Ovary (tissue), 9 donors: ENCODE measurements around the gene ADCY9. TPM values are rescaled to one million over a fixed set of nuclear protein-coding genes. Genes with fewer than 3 reads are reported as not detected.

Experiments
- DNase-seq, 5 donors: peaks; one replicate each; pipeline ENCODE4 v3.0.0-alpha.2; 2019 to 2020
- H3K27ac ChIP-seq, 2 donors: fragments of 200-600 bp; one replicate each; pipeline versions ENCODE4 v1.5.1 to v1.8.0; 2019 to 2022
- H3K27me3 ChIP-seq: fragments of 200-600 bp; one replicate; pipeline ENCODE4 v1.8.0; 2022
- H3K36me3 ChIP-seq: fragments of 200-600 bp; sonication (generic); one replicate; pipeline ENCODE4 v1.5.1; 2019
- H3K4me1 ChIP-seq: one replicate; pipeline ENCODE4 v1.8.1; 2013; ENCODE audit warnings: mild to moderate bottlenecking, moderate library complexity; ENCODE audit not compliant: insufficient read depth
- H3K4me3 ChIP-seq: fragments of 200-600 bp; sonication (generic); one replicate; pipeline ENCODE4 v1.5.1; 2017
- H3K9me3 ChIP-seq, 2 donors: fragments of 200-600 bp in 1 of 2; sonication (generic) in 1 of 2; one replicate each; pipeline versions ENCODE4 v1.5.1 to v1.8.1; 2013 to 2019; ENCODE audit warnings: mild to moderate bottlenecking in 1 of 2, moderate library complexity in 1 of 2
- CTCF ChIP-seq, 3 donors: fragments of 450-650 bp in 2 of 3; fragments of 200-600 bp in 1 of 3; IDR thresholded peaks; one replicate each; pipeline versions ENCODE4 v1.5.1 to v1.8.0; 2016 to 2022; ENCODE audit warnings: antibody characterized with exemption in 3 of 3, mild to moderate bottlenecking in 1 of 3
- EP300 ChIP-seq: sonication (generic); formaldehyde crosslinking; IDR thresholded peaks from one replicate; pipeline ENCODE4 v1.6.1; 2017; ENCODE audit warnings: antibody characterized with exemption
- POLR2A ChIP-seq: fragments of 450-650 bp; IDR thresholded peaks from one replicate; pipeline ENCODE4 v1.6.1; 2017; ENCODE audit warnings: antibody characterized with exemption, mild to moderate bottlenecking, moderate library complexity
- WGBS, 3 donors: extraction: QIAGEN DNeasy Blood & Tissue Kit in 1 of 3; methylation state at CpG; one replicate each; pipeline versions ENCODE4 v1.1.5 to v1.1.7; 2013 to 2017; 5-methylcytosine and 5-hydroxymethylcytosine counted together
- intact Hi-C, 4 donors: fragments of 100-400 bp; cut with DNase I; formaldehyde crosslinking; loops; one replicate each; pipeline versions ENCODE4 v1.11.0 to v1.15.1; 2022 to 2023
- polyA plus RNA-seq, 2 donors: library from polyadenylated mRNA; stranded (reverse); fragments of 200-250 nt in 1 of 2; fragments of 350-450 nt in 1 of 2; fragmentation: Illumina TruSeq in 1 of 2; extraction: RNeasy Lipid Tissue Mini Kit (QIAGEN cat#74804) in 1 of 2; gene quantifications; one replicate each; pipeline ENCODE4 v1.2.3, GENCODE V29; 2013 to 2014
- total RNA-seq, 7 donors: library from RNA; depleted of rRNA in 2 of 7; stranded (reverse); fragments of >200 nt in 2 of 7; fragmentation: NEBNext Ultra II Directional in 3 of 7; extraction: Animal tissue kit (Norgen Biotek cat#: 25700) in 3 of 7; gene quantifications; one replicate each; pipeline versions ENCODE4 v1.1.0 to v1.2.4, GENCODE V29; 2016 to 2023
- donor health status: DM: no; HTN: no; CAD: no; lungs with moderate emphysema.
- donor health status: DM: no; HTN: no; CAD: no.
- donor health status: Bipolar disorder and iron deficiency.
- donor health status: DM: yes; HTN: yes; CAD: no.
- donor health status: DM: no; HTN: no; CAD: no.
- donor health status: DM: yes; HTN: yes; CAD: no.

Gene ADCY9
- total and polyA plus RNA-seq, 9 donors, result 10.7 to 31.3 (median 23.3) TPM

- Histone ChIP-seq H3K27ac (peak overlapping the region; percentile 14 to 74), H3K36me3 (no peaks in the 10 kb centered on the region), H3K4me3 (peak overlapping the region; percentile 7), H3K9me3 (no peaks in the 10 kb centered on the region), H3K4me1 (peaks cover 11% of the 10 kb centered on the region), H3K27me3 (no peaks in the 10 kb centered on the region)
- no peak for TF ChIP-seq POLR2A
- no peak for TF ChIP-seq EP300
- TF ChIP-seq CTCF (IDR thresholded peaks at IDR 0.05), result no peak
- intact Hi-C loops, result loop anchor here in 1 of 4 donors (5.0 kb wide), 1 partner anchor 118 kb away; the partner anchor contains the start of gene ADCY9
- WGBS, 3 donors, result 11 to 20% (median 18%) methylated on average over 13 of the region's 13 CpGs
- peak in 3 of 5 donors; percentile 51 to 74 (median 65) for DNase-seq
Measured at GRCh38 chr16:3998793-3999478, 117.3 kb downstream of the ADCY9 start.

- Histone ChIP-seq H3K27me3 (no peaks in the 10 kb centered on the region), H3K4me1 (peaks cover 11% of the 10 kb centered on the region), H3K27ac (peak overlapping the region in 1 of 2 donors; percentile 74), H3K4me3 (no peak overlapping the region), H3K9me3 (no peaks in the 10 kb centered on the region), H3K36me3 (no peaks in the 10 kb centered on the region)
- intact Hi-C loops, result loop anchor here in 1 of 4 donors (5.0 kb wide), 1 partner anchor 120 kb away; the partner anchor contains the start of gene ADCY9
- TF ChIP-seq POLR2A, result no peak
- no peak for TF ChIP-seq CTCF (IDR thresholded peaks at IDR 0.05)
- no peak for TF ChIP-seq EP300
- WGBS, 3 donors, result 93 to 97% (median 96%) methylated on average over 15 of the region's 15 CpGs
- no peak for DNase-seq
Measured at GRCh38 chr16:3997231-3997841, 118.9 kb downstream of the ADCY9 start.

GRCh38 chr16:3995001-3995400 is 121.2 kb downstream of the ADCY9 start:
- Histone ChIP-seq H3K4me3 (no peak overlapping the region), H3K36me3 (no peaks in the 10 kb centered on the region), H3K4me1 (peaks cover 5% of the 10 kb centered on the region), H3K27ac (no peak overlapping the region), H3K9me3 (no peaks in the 10 kb centered on the region), H3K27me3 (no peaks in the 10 kb centered on the region)
- no peak for DNase-seq
- WGBS, 3 donors, result 48 to 89% (median 49%) methylated on average over 2 of the region's 2 CpGs
- intact Hi-C loops, result loop anchor here in 1 of 4 donors (5.0 kb wide), 1 partner anchor 122 kb away; the partner anchor contains the start of gene ADCY9
- no peak for TF ChIP-seq EP300

GRCh38 chr16:3993052-3993785 is 123.0 kb downstream of the ADCY9 start:
- H3K36me3 ChIP-seq, result no peaks in the 10 kb centered on the region
- no peaks in the 10 kb centered on the region for H3K27me3 ChIP-seq
- TF ChIP-seq EP300 (no peak), CTCF (IDR thresholded peaks at IDR 0.05) (no peak), POLR2A (no peak)
- no peak overlapping the region for H3K4me3 ChIP-seq
- H3K4me1 ChIP-seq, result no peaks in the 10 kb centered on the region
- H3K9me3 ChIP-seq, result no peaks in the 10 kb centered on the region
- intact Hi-C loops, result no loop called here
- no peak overlapping the region for H3K27ac ChIP-seq
- no peak for DNase-seq
- WGBS, 3 donors, result 93 to 96% (median 93%) methylated on average over 36 of the region's 36 CpGs
